ENCODE results near the gene TGFBI. TPM values are rescaled to one million over a fixed set of nuclear protein-coding genes. Genes with fewer than 3 reads are reported as not detected.
A peak's percentile ranks its signal among the peaks of the same experiment; 100 is the strongest.

The TGFBI gene
- total RNA-seq, 2 experiments from 2014 or later: not detected

DNA sequence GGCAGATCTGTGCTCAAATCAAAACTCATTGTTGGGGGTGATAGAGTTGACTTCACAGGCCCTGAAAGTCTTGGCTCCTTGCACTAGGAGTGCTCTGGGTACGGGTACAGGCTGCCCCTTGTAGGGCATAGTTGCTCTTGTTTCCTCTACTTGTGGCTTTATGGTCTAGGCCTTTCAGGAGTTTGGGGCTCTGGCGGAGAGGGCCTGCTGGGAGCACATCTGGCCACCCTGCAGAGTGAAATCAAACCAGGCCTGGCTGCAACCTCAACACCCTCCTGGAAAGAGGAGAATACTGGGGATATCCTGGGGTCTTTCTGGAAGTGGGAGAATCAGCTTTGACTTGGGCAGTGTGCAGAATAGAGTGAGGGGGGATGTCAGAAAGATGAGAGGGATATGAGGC is 1.5 kb downstream of the TGFBI start:
- Mint-ChIP-seq H3K9me3 (no peaks in the 10 kb centered on the region), H3K4me1 (no peaks in the 10 kb centered on the region), H3K27ac (no peak overlapping the region), H3K36me3 (no peaks in the 10 kb centered on the region), H3K27me3 (peaks cover 26% of the 10 kb centered on the region), H3K4me3 (no peak overlapping the region)
- DNase-seq: no peak

DNA sequence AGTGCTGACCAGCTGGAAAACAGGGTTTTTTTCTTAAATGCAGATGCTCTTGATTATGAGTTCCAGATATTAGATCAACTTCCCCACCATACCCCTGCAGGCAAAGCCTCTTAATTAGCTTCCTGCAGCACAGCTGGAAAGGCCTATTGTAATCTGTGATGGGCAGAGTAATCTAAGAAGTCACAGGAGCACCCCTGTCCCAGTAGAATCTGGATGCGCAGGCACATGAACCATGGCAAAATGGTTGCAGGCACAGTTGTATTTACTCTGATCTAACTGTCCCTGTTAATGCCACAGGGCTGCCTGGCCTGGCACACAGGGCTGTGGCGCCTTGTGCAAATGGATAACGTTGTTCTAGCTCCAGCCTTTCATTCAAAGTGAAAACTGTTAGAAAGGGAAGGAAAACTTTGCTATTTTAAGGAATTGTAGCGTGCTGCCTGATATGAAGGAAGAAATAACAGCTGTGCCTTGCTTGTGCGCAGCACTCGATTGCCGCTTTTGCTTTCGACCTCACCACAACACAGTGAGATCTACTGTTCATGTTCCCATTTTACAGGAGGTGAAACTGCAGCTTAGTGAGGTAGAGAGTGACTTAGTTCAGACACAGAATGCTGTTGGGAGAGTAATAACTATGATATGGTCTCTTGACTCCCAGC is 2.3 kb downstream of the TGFBI start:
- no peak for DNase-seq
- Mint-ChIP-seq H3K27ac (no peak overlapping the region), H3K27me3 (peaks cover 26% of the 10 kb centered on the region), H3K4me3 (no peak overlapping the region), H3K4me1 (peaks cover 3% of the 10 kb centered on the region), H3K9me3 (no peaks in the 10 kb centered on the region), H3K36me3 (no peaks in the 10 kb centered on the region)

DNA sequence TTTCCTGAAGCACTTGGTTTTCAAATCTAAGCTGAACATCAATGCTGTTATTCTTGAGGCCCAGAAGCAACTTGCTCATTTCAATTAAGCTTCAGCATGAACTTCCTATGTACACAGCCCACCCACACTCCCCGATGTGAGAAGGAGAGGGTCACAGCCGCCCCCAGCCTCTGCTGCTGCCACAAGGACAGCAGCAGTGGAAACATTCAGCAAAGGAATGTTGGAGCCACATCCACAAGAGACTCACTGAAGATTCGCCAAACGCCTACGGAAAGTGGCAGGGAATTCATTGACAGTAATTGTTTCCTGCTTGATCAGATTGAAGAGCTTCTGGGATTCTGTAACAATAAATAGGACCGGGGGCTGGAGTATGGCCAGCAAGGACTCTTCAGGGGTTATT is 2.9 kb downstream of the TGFBI start:
- Mint-ChIP-seq H3K9me3 (no peaks in the 10 kb centered on the region), H3K4me1 (peaks cover 7% of the 10 kb centered on the region), H3K36me3 (no peaks in the 10 kb centered on the region), H3K27me3 (peaks cover 24% of the 10 kb centered on the region), H3K27ac (no peak overlapping the region), H3K4me3 (no peak overlapping the region)
- DNase-seq: no peak

DNA sequence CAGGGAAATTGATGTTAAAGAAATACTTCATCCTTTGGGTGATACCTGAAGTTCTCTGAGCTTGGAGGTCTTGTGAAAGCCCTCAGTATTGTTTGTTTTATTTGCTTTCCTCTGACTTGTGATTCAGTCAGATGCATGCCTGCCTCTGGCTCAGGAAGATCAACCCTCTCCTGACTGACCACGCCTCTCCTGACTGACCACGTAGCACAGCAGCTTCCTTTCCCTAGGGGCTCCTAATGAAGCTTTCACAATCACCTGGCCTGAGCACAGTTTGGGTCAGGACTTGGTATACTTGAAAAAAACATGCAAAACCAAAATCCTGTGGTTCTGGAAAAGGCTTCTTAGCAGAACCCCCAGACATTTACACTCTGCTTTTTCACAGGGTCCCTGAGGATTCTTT is 3.8 kb downstream of the TGFBI start:
- H3K4me1 Mint-ChIP-seq: peaks cover 15% of the 10 kb centered on the region
- no peak overlapping the region for H3K27ac Mint-ChIP-seq
- peaks cover 1% of the 10 kb centered on the region for H3K36me3 Mint-ChIP-seq
- peaks cover 16% of the 10 kb centered on the region for H3K27me3 Mint-ChIP-seq
- H3K4me3 Mint-ChIP-seq: no peak overlapping the region
- H3K9me3 Mint-ChIP-seq: no peaks in the 10 kb centered on the region
- no peak for DNase-seq

DNA sequence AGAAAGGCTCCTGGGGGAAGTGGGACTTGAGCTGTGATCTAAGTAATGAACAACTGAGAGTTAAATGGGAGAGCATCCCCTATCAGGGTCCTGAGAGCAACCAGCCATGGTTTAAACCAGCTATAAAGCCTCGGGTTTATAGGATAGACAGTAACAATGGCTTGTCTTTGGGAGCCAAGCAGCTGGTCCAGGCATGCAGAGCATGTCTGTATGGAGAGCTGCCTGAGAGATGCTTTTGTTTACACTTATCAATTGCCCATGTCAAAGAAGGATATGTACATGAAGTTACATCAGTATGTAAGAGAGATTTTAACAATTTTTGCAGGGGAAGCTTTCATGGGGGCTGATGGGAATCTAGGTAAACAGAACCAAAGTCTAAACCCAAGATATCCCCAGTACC is 4.4 kb downstream of the TGFBI start:
- H3K9me3 Mint-ChIP-seq: no peaks in the 10 kb centered on the region
- peaks cover 9% of the 10 kb centered on the region for H3K27me3 Mint-ChIP-seq
- H3K4me3 Mint-ChIP-seq: no peak overlapping the region
- no peak for DNase-seq
- H3K36me3 Mint-ChIP-seq: peaks cover 4% of the 10 kb centered on the region
- peaks cover 17% of the 10 kb centered on the region for H3K4me1 Mint-ChIP-seq
- H3K27ac Mint-ChIP-seq: no peak overlapping the region

DNA sequence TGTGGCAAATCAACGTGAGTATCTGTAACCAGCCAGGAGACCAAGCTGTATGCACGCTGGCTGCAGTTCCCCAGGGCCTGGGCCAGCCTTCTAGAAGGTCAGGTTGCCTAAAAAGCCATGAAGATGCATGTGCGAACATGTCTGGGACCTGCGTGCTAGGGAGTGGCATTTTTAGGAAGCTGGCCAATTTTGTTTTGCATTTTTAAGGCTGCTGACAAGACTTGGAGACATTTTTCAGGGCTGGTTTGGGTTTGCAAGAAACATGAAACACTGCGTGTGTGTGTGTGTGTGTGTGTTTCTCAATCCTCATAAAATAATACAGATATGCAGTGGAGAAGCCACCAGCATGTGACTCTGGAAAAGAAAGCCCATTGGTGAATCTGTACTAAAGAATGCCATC is 5.1 kb downstream of the TGFBI start:
- Mint-ChIP-seq H3K27me3 (peaks cover 7% of the 10 kb centered on the region), H3K9me3 (no peaks in the 10 kb centered on the region), H3K36me3 (peaks cover 4% of the 10 kb centered on the region), H3K4me3 (no peak overlapping the region), H3K4me1 (peaks cover 17% of the 10 kb centered on the region), H3K27ac (no peak overlapping the region)
- DNase-seq: no peak

DNA sequence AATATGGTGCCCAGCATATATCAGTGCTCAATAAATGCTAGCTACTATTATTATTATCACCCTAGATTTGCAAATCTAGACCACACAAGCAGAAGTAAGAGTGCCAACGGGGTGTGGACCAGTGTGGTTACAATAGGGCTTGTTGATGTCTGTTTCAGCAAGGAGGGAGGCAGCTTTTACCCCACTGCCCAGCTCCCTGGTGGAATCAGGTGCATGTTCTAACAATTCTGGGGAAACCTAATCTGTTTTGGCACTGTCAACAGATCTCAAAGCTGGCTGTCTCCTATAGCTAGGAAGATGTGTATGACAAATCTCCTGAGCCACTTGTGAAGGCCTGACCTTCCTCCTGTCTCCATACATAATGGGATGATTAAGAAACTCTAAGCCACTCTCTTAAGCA is 5.7 kb downstream of the TGFBI start:
- Mint-ChIP-seq H3K36me3 (peaks cover 4% of the 10 kb centered on the region), H3K9me3 (no peaks in the 10 kb centered on the region), H3K27me3 (peaks cover 6% of the 10 kb centered on the region), H3K27ac (no peak overlapping the region), H3K4me1 (peaks cover 17% of the 10 kb centered on the region), H3K4me3 (no peak overlapping the region)
- DNase-seq: no peak

DNA sequence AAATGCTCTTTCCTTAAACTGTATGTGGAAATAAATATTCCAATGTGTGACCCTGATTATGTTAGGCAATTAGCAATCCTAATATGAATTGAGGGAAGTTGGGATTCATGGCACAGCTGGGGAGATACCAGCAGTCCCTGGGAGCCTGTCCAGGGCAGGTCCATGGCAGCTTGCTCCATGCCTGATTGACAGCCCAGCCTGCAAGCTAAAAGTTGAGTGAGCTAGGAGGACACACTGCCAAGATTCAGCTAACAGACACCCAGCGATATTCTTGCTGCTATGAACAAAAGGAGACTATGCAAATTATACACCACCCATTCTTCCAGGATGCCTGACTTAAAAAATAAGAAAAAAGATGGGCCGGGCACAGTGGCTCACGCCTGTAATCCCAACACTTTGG is 6.2 kb downstream of the TGFBI start:
- no peak overlapping the region for H3K4me3 Mint-ChIP-seq
- H3K9me3 Mint-ChIP-seq: no peaks in the 10 kb centered on the region
- no peak for DNase-seq
- H3K27me3 Mint-ChIP-seq: peaks cover 3% of the 10 kb centered on the region
- no peak overlapping the region for H3K27ac Mint-ChIP-seq
- peaks cover 4% of the 10 kb centered on the region for H3K36me3 Mint-ChIP-seq
- peaks cover 17% of the 10 kb centered on the region for H3K4me1 Mint-ChIP-seq

DNA sequence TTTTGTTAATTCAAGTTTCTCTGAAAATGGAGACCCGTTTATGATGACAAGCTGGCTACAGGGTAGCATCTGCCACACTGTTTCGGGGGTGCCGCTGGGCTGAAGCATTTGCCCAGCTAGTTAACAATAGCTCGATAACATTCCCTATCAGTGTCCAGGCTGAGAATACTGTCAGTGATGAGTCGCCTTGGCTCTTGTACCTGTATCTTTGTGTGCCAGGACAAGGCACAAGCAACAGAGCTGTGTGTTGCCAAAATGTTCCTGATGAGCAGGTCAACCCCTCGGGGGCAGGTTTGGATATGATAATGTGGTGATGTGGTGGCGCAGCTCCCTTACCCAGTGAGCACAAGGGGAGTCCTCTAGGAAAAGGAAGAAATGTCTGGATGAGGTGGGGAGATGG is 7.0 kb downstream of the TGFBI start:
- Mint-ChIP-seq H3K4me1 (peaks cover 17% of the 10 kb centered on the region), H3K27ac (no peak overlapping the region), H3K9me3 (no peaks in the 10 kb centered on the region), H3K27me3 (no peaks in the 10 kb centered on the region), H3K4me3 (no peak overlapping the region), H3K36me3 (peaks cover 4% of the 10 kb centered on the region)
- no peak for DNase-seq

DNA sequence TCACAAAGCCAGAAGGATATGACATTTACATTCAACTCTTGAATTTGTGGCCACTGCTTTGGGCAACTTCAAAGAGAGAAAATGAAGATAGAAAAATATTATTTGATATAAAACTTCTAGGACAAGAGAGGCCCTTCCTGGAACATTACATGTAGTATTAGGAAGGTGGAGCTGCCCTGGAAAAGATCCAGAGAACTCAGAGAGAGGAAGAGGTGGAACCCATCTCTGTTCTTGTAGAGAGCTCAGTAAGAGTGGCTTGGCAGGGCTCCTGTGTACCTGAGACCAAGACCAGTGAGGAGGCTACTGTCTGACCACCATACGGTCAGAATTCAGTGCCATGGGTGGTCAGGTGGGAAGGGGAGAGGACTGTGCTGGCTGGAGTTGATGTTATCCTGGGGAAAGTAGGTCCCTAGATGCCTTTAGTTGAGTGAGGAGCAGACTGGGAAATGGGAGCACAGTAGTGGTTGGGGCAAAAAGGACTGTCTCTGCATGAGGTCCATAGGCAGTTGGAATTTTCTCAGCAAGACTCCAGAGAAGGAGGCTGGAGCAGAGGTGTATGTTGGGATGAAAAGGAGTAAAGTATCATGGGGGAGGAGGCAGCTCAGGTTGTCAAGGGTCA is 7.6 kb downstream of the TGFBI start:
- Mint-ChIP-seq H3K9me3 (no peaks in the 10 kb centered on the region), H3K4me1 (peaks cover 17% of the 10 kb centered on the region), H3K4me3 (no peak overlapping the region), H3K36me3 (peaks cover 4% of the 10 kb centered on the region), H3K27ac (peak overlapping the region; percentile 54), H3K27me3 (no peaks in the 10 kb centered on the region)
- DNase-seq: no peak

DNA sequence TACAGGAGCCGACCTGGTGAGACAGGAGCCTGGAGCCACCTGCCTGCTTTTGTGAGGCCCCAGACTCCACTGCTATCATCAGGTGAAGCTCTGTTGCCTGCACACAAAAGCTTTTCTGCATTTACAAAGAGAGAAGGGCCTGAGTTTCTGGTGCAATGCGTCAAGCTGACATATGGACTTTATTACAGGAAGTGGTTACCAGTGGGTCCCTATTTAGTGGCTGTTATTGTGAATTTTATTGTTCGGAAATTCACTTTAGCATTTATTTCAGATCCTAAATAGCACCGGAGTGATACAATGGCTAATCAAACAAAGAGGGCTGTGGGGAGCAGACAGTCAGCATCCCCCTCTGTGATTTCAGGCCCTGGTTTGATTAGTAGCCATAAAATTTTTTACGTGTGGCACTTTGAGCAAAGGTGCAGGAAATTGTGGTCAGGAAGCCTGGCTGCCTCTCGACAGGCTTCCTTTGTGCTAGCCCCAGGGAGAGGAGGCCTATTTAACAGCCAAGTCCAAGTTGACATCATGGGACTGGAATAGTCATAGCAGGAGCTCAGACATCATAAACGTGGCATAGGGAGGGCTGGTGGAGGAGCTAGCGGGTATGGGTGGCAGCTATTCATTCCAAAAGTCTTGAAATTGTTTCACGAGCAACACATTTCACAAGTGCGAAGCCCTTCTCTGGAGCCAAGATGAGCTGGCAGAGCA is 8.4 kb downstream of the TGFBI start:
- Mint-ChIP-seq H3K9me3 (no peaks in the 10 kb centered on the region), H3K36me3 (peaks cover 4% of the 10 kb centered on the region), H3K4me1 (peaks cover 17% of the 10 kb centered on the region), H3K4me3 (no peak overlapping the region), H3K27ac (peak overlapping the region; percentile 54), H3K27me3 (no peaks in the 10 kb centered on the region)
- peak; percentile 34 for DNase-seq

DNA sequence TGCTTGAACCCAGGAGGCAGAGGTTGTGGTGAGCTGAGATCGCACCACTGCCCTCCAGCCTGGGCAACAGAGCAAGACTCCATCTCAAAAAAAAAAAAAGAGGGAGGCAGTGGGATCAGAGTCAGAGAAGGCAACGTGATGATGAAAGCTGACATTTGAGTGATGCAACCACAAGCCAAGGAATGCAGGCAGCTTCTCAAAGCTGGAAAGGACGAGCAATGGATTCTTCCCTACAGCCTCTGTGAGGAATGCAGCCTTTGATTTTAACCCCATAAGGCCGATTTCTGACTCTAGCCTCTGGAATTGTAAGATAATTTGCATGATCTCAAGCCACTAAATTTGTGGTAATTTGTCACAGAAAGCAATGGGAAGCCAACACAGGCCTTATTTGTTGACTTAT is 9.8 kb downstream of the TGFBI start:
- Mint-ChIP-seq H3K4me1 (peaks cover 26% of the 10 kb centered on the region), H3K27ac (no peak overlapping the region)

DNA sequence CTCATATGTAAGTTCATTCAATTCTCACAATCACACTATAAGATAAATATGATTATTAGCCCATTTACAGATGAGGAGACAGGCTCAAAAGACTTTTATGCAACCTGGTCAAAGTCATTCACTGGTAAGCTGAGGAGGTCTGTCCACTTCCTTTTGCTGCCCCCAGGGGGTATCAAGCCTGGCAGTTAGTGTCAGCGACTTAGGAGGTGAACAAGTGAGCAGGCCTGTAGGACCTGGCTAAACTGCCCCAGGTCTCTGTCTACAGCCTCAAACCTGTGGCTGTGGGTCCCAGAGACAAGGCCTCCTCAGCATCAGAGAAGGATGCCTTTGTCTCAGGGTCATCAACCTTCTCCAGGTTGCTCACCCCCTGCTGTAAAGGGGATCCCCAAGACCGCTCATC is 10.4 kb downstream of the TGFBI start:
- Mint-ChIP-seq H3K27ac (no peak overlapping the region), H3K4me3 (no peak overlapping the region), H3K9me3 (no peaks in the 10 kb centered on the region), H3K27me3 (no peaks in the 10 kb centered on the region), H3K4me1 (peaks cover 26% of the 10 kb centered on the region), H3K36me3 (peaks cover 4% of the 10 kb centered on the region)
- DNase-seq: no peak

More for the DNA sequence above, 9.8 kb downstream of the TGFBI start:
- Mint-ChIP-seq H3K9me3 (no peaks in the 10 kb centered on the region), H3K36me3 (peaks cover 4% of the 10 kb centered on the region), H3K4me3 (no peak overlapping the region), H3K27me3 (no peaks in the 10 kb centered on the region)
- DNase-seq: no peak

DNA sequence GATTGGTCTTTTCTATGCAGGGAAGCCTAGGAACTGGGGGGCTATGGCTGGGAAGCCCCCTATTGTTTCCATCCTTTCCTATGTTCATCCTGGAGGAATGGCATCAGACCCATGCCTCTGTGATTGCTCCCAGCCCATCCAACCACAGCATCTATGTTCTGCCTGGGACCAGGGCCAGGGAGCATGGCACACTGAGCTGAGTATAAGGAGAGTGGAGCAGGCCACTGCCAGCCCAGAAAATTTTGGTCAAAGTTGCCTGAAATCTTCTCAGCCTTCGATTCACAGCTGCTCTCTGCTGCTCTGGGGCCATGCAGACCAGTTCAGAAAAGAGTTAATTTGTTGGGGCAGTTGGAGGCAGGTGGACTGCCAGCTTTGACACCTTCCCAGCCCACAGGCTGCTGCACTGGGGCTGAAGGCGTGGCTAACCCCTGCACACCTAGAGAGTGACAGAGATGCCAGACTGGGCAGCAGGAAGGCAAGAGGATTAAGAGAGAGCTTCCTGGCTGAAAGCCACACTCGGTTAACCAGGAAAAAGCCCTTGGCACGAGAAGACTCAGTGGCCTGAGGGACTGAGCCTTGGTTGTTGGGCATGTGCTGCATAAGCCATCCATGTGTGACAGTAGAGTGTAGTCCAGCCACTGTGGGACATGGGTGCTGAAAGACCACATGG is 12.1 kb downstream of the TGFBI start:
- no peak for DNase-seq
- Mint-ChIP-seq H3K4me3 (no peak overlapping the region), H3K36me3 (peaks cover 4% of the 10 kb centered on the region), H3K27ac (no peak overlapping the region), H3K4me1 (peaks cover 25% of the 10 kb centered on the region), H3K27me3 (no peaks in the 10 kb centered on the region), H3K9me3 (no peaks in the 10 kb centered on the region)

DNA sequence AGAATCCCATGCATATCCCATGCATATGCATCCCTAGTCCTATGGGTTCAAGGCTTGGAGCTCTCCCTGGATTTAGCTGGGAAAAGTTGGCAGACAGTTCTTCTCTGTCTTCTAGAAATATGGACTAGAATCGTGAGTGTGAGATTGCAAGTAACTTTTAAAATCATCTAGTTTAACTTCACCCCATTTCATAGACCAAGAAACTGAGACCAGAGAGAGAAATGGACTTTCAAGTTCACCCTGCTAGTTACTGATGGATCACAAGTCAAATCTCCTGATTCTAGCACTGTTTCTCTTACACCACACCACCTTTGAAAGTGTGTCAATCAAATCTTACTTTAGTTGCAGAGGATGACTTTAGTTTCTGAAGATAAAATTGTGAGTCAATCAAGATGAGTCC is 13.4 kb downstream of the TGFBI start:
- Mint-ChIP-seq H3K4me3 (no peak overlapping the region), H3K36me3 (peaks cover 4% of the 10 kb centered on the region), H3K9me3 (no peaks in the 10 kb centered on the region), H3K27ac (no peak overlapping the region), H3K4me1 (peaks cover 15% of the 10 kb centered on the region), H3K27me3 (no peaks in the 10 kb centered on the region)
- no peak for DNase-seq
